Measurements from ENCODE around the gene PIGZ.

Gene PIGZ

DNA sequence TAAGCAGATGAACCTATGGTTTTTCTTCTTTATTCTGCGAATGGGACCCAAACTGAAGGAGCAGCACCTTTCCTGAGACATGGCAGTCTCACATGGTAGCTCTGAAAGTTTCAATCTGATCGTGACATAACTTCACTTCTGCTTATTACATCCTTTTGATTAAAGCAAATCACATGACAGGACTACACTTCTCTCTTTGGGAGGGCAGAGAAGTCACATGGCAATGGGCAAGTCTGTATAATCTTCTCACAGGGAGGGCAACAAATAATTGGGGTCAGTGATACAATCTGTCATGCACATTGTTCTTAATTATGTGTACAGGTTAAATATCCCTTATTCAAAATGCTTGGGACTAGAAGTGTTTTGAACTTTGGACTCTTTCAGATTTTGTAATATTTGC, 47.9 kb downstream of the PIGZ start:
- Histone ChIP-seq H3K4me1 (ENCODE audit: insufficient read depth, poor library complexity, severe bottlenecking) (no peaks in the 10 kb centered on the region), H3K27me3 (ENCODE audit: insufficient read depth, poor library complexity, severe bottlenecking) (no peaks in the 10 kb centered on the region), H3K36me3 (ENCODE audit: low read depth) (peaks cover 38% of the 10 kb centered on the region), H3K9me3 (ENCODE audit: severe bottlenecking) (no peaks in the 10 kb centered on the region), H3K4me3 (ENCODE audit: severe bottlenecking) (no peak overlapping the region), H3K27ac (ENCODE audit: poor library complexity, severe bottlenecking) (no peak overlapping the region)
- DNase-seq (ENCODE audit: low spot score) (no peak), ATAC-seq (ENCODE audit: low read depth) (no peak)
- TF ChIP-seq, protein P1, sequence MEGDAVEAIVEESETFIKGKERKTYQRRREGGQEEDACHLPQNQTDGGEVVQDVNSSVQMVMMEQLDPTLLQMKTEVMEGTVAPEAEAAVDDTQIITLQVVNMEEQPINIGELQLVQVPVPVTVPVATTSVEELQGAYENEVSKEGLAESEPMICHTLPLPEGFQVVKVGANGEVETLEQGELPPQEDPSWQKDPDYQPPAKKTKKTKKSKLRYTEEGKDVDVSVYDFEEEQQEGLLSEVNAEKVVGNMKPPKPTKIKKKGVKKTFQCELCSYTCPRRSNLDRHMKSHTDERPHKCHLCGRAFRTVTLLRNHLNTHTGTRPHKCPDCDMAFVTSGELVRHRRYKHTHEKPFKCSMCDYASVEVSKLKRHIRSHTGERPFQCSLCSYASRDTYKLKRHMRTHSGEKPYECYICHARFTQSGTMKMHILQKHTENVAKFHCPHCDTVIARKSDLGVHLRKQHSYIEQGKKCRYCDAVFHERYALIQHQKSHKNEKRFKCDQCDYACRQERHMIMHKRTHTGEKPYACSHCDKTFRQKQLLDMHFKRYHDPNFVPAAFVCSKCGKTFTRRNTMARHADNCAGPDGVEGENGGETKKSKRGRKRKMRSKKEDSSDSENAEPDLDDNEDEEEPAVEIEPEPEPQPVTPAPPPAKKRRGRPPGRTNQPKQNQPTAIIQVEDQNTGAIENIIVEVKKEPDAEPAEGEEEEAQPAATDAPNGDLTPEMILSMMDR (IDR thresholded peaks at IDR 0.05; ENCODE audit: poor library complexity, severe bottlenecking), result no peak

DNA sequence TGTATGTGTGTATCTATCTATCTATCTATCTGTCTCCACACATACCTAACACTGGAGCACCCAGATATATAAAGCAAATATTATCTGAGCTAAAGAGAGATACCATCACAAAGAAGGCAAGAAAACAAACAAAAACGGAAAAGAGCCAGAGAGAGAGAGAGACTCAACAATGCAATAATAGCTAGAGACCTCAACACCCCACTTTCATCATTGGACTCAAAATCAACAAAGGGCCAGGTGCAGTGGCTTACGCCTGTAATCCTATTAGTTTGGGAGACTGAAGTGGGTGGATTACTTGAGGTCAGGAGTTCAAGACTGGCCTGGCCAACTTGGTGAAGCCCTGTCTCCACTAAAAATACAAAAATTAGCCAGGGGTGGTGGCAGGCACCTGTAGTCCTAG, 49.7 kb downstream of the PIGZ start:
- no peaks in the 10 kb centered on the region for H3K4me1 ChIP-seq (ENCODE audit: insufficient read depth, poor library complexity, severe bottlenecking)
- TF ChIP-seq, protein P1 (IDR thresholded peaks at IDR 0.05; ENCODE audit: poor library complexity, severe bottlenecking), result no peak
- peaks cover 33% of the 10 kb centered on the region for H3K36me3 ChIP-seq (ENCODE audit: low read depth)
- no peak overlapping the region for H3K27ac ChIP-seq (ENCODE audit: poor library complexity, severe bottlenecking)
- H3K27me3 ChIP-seq (ENCODE audit: insufficient read depth, poor library complexity, severe bottlenecking), result no peaks in the 10 kb centered on the region
- H3K4me3 ChIP-seq (ENCODE audit: severe bottlenecking), result no peak overlapping the region
- DNase-seq (ENCODE audit: low spot score) (no peak), ATAC-seq (ENCODE audit: low read depth) (no peak)
- H3K9me3 ChIP-seq (ENCODE audit: severe bottlenecking), result no peaks in the 10 kb centered on the region

DNA sequence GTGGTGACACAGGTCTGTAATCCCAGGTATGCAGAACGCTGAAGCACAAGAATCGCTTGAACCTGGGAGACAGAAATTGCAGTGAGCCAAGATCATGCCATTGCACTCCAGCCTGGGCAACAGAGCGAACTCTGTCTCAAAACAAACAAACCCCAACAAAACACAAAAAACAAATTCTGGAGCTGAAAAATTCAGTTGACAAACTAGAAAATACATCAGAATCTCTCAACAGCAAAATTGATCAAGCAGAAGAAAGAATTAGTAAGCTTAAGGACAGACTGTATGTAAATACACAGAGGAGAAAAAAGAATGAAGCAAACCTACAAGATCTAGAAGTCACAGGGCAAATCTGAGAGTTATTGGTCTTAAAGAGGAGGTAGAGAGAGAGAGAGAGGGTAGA, 51.6 kb downstream of the PIGZ start:
- no peak for ATAC-seq (ENCODE audit: low read depth)

DNA sequence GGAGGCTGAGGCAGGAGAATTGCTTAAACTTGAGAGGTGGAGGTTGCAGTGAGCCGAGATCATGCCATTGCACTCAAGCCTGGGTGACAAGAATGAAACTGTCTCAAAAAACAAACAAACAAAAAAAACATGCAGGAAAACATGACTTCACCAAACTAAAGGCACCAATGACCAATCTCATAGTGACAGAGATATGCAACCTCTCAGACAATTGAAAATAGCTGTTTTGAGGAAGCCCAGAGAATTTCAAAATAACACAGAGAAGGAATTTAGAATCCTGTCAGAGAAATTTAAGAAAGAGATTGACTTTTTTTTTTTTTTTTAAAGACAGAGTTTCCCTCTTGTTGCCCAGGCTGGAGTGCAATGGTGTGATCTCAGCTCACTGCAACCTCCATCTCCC, 52.4 kb downstream of the PIGZ start:
- Histone ChIP-seq H3K27me3 (ENCODE audit: insufficient read depth, poor library complexity, severe bottlenecking) (no peaks in the 10 kb centered on the region), H3K9me3 (ENCODE audit: severe bottlenecking) (no peaks in the 10 kb centered on the region), H3K36me3 (ENCODE audit: low read depth) (peaks cover 13% of the 10 kb centered on the region), H3K4me3 (ENCODE audit: severe bottlenecking) (no peak overlapping the region), H3K27ac (ENCODE audit: poor library complexity, severe bottlenecking) (no peak overlapping the region), H3K4me1 (ENCODE audit: insufficient read depth, poor library complexity, severe bottlenecking) (no peaks in the 10 kb centered on the region)
- DNase-seq (ENCODE audit: low spot score) (no peak), ATAC-seq (ENCODE audit: low read depth) (no peak)
- TF ChIP-seq, protein P1 (IDR thresholded peaks at IDR 0.05; ENCODE audit: poor library complexity, severe bottlenecking), result no peak

More for the DNA sequence above, 51.6 kb downstream of the PIGZ start:
- TF ChIP-seq, protein P1 (IDR thresholded peaks at IDR 0.05; ENCODE audit: poor library complexity, severe bottlenecking), result no peak
- Histone ChIP-seq H3K27ac (ENCODE audit: poor library complexity, severe bottlenecking) (no peak overlapping the region), H3K4me1 (ENCODE audit: insufficient read depth, poor library complexity, severe bottlenecking) (no peaks in the 10 kb centered on the region), H3K9me3 (ENCODE audit: severe bottlenecking) (no peaks in the 10 kb centered on the region), H3K36me3 (ENCODE audit: low read depth) (peaks cover 17% of the 10 kb centered on the region), H3K27me3 (ENCODE audit: insufficient read depth, poor library complexity, severe bottlenecking) (no peaks in the 10 kb centered on the region), H3K4me3 (ENCODE audit: severe bottlenecking) (no peak overlapping the region)
- no peak for DNase-seq (ENCODE audit: low spot score)

DNA sequence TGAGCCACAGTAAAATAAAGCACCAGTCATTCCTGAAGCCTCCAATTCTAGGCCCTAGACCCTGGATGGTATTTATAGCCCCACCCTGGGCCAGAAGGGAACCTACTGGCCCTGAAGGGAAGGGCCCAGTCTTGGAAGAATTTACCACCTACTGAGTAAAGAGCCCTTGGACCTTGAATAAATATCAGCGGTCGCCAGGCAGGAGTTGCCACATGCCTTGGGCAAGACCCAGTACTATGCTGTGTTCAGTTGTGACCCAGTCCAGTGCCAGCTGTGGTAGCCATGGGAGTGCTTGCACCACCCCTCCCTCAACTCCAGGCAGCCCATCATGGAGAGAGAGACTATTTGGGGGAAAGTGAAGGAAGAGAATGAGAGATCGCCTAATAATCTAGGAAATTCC, 53.3 kb downstream of the PIGZ start:
- H3K4me3 ChIP-seq (ENCODE audit: severe bottlenecking), result no peak overlapping the region
- H3K27ac ChIP-seq (ENCODE audit: poor library complexity, severe bottlenecking), result no peak overlapping the region
- no peaks in the 10 kb centered on the region for H3K4me1 ChIP-seq (ENCODE audit: insufficient read depth, poor library complexity, severe bottlenecking)
- no peak for ATAC-seq (ENCODE audit: low read depth)
- TF ChIP-seq, protein P1 (IDR thresholded peaks at IDR 0.05; ENCODE audit: poor library complexity, severe bottlenecking), result no peak
- no peaks in the 10 kb centered on the region for H3K27me3 ChIP-seq (ENCODE audit: insufficient read depth, poor library complexity, severe bottlenecking)
- DNase-seq (ENCODE audit: low spot score), result no peak
- peaks cover 13% of the 10 kb centered on the region for H3K36me3 ChIP-seq (ENCODE audit: low read depth)
- H3K9me3 ChIP-seq (ENCODE audit: severe bottlenecking), result no peaks in the 10 kb centered on the region
